ENCODE measurements around the gene ZMIZ2. TPM values are rescaled to one million over a fixed set of nuclear protein-coding genes. Genes with fewer than 3 reads are reported as not detected.
"Not testable (repeated sequence)": the region's sequence is repeated elsewhere in the genome, so short reads cannot be mapped to it uniquely, and the experiment has no call there.

The ZMIZ2 gene
- total and polyA plus RNA-seq, 2 donors (not counting 1 experiment from before 2014, with no cell fraction given) = 3.9 to 9.1 TPM

DNA sequence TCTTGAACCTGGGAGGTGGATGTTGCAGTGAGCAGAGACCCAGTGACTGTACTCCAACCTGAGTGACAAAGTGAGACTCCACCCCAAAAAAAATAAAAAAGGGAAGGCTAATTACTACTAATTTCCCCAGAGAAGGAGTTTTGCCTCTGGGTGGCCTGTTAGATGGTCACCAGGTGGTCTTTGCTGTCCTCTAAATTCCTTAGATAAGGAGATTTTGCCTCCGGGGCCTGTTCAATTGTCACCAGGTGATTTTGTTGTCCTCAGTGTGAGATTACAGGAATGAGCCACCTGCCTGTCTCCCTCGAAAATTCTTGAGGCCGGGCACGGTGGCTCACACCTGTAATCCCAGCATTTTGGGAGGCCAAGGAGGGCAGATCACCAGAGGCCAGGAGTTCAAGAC is 24.4 kb upstream of the ZMIZ2 start:
- H3K4me1 ChIP-seq (ENCODE audit: control insufficient read depth, extremely low read depth, insufficient read depth, low read length) = peaks cover 7% of the 10 kb centered on the region
- no peaks in the 10 kb centered on the region for H3K9me3 ChIP-seq (ENCODE audit: control insufficient read depth, insufficient read depth, low read depth, low read length)
- no peaks in the 10 kb centered on the region for H3K36me3 ChIP-seq (ENCODE audit: control insufficient read depth, insufficient read depth, low read length)
- no peak overlapping the region for H3K9ac ChIP-seq (ENCODE audit: insufficient read depth, low read length)
- no peaks in the 10 kb centered on the region for H3K79me2 ChIP-seq (ENCODE audit: control insufficient read depth, insufficient read depth, low read length)
- no peak overlapping the region for H2AFZ ChIP-seq (ENCODE audit: low read length)
- H3K4me2 ChIP-seq (ENCODE audit: extremely low read depth, insufficient read depth, low read length) = no peak overlapping the region
- H3K4me3 ChIP-seq (replicated peaks in 1 of 4; ENCODE audit: control extremely low read depth in 1 of 4, insufficient read depth in 1 of 4, low read depth in 3 of 4, low read length in 4 of 4) = no peak overlapping the region
- no peaks in the 10 kb centered on the region for H3K27me3 ChIP-seq (ENCODE audit: control insufficient read depth, insufficient read depth, low read length)
- no peak for TF ChIP-seq EZH2 (IDR thresholded peaks at IDR 0.05; ENCODE audit: low read length, missing control alignments)
- TF ChIP-seq, protein P1, sequence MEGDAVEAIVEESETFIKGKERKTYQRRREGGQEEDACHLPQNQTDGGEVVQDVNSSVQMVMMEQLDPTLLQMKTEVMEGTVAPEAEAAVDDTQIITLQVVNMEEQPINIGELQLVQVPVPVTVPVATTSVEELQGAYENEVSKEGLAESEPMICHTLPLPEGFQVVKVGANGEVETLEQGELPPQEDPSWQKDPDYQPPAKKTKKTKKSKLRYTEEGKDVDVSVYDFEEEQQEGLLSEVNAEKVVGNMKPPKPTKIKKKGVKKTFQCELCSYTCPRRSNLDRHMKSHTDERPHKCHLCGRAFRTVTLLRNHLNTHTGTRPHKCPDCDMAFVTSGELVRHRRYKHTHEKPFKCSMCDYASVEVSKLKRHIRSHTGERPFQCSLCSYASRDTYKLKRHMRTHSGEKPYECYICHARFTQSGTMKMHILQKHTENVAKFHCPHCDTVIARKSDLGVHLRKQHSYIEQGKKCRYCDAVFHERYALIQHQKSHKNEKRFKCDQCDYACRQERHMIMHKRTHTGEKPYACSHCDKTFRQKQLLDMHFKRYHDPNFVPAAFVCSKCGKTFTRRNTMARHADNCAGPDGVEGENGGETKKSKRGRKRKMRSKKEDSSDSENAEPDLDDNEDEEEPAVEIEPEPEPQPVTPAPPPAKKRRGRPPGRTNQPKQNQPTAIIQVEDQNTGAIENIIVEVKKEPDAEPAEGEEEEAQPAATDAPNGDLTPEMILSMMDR (conservative IDR thresholded peaks at IDR 0.05 in 1 of 2, IDR thresholded peaks at IDR 0.05 in 1 of 2; ENCODE audit: low read depth in 1 of 2, low read length in 2 of 2) = no peak
- H4K20me1 ChIP-seq (ENCODE audit: control insufficient read depth, extremely low read depth, insufficient read depth, low read length) = no peaks in the 10 kb centered on the region
- no peak overlapping the region for H3K27ac ChIP-seq (ENCODE audit: insufficient read depth, low read length)
- DNase-seq (ENCODE audit: low read depth in 2 of 2) = no peak

DNA sequence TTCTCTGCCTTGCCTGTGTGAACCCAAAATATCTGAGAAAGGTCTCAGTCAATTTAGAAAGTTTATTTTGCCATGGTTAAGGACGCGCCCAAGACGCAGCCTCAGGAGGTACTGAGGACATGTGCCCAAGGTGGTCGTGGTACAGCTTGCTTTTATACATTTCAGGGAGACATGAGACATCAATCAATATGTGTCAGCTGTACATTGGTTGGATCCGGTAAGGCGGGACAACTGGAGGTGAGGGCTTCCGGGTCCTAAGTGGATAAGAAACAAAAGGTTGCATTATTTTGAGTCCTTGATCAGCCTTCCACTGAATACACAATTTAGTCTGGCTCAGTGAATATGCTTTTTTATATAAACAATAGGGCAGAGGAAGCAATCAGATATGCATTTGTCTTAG is 22.4 kb upstream of the ZMIZ2 start:
- H3K27ac ChIP-seq (ENCODE audit: insufficient read depth, low read length); H3K27me3 ChIP-seq (ENCODE audit: control insufficient read depth, insufficient read depth, low read length); H2AFZ ChIP-seq (ENCODE audit: low read length); H3K4me2 ChIP-seq (ENCODE audit: extremely low read depth, insufficient read depth, low read length); H3K36me3 ChIP-seq (ENCODE audit: control insufficient read depth, insufficient read depth, low read length); H3K9ac ChIP-seq (ENCODE audit: insufficient read depth, low read length); H4K20me1 ChIP-seq (ENCODE audit: control insufficient read depth, extremely low read depth, insufficient read depth, low read length); H3K9me3 ChIP-seq (ENCODE audit: control insufficient read depth, insufficient read depth, low read depth, low read length); H3K4me3 ChIP-seq (replicated peaks in 1 of 4; ENCODE audit: control extremely low read depth in 1 of 4, insufficient read depth in 1 of 4, low read depth in 3 of 4, low read length in 4 of 4); DNase-seq (ENCODE audit: low read depth in 2 of 2); H3K79me2 ChIP-seq (ENCODE audit: control insufficient read depth, insufficient read depth, low read length); H3K4me1 ChIP-seq (ENCODE audit: control insufficient read depth, extremely low read depth, insufficient read depth, low read length): not testable (repeated sequence)

DNA sequence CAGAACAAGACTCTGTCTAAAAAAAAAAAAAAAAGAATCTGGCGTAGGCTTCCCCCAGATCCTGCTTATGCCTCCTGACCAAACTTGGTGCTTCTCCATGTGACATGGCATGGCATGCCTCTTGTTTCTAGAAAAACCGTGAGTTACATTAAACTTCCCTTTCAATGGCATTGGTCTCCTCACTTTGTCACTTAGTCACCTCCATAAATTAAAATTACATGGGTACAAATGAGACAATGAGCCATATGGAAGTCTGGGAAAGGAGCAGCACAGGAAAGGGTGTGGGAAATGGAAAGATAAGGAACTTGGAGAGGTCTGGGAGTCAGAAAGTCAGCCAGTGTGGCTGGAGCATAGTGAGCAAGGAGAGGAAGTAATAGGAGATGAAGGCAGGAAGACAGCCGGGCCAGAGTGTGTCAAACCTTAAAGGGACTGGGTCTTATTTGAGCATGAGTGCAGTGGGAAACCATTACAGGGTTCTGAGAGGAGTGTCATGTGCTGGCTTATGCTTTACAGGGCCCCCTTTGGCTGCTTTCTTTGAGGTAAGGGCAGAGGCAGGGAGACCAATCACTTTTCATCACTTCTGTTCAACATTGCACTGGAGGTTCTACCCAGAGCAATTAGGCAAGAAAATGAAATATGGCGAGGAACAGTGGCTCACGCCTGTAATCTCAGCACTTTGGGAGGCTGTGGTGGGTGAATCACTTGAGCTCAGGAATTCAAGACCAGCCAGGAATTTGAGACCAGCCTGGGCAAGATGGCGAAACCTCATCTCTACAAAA is 21.3 kb upstream of the ZMIZ2 start:
- Histone ChIP-seq H3K4me2 (ENCODE audit: extremely low read depth, insufficient read depth, low read length) (peak overlapping the region; percentile 20), H3K4me1 (ENCODE audit: control insufficient read depth, extremely low read depth, insufficient read depth, low read length) (peaks cover 7% of the 10 kb centered on the region), H3K36me3 (ENCODE audit: control insufficient read depth, insufficient read depth, low read length) (no peaks in the 10 kb centered on the region), H2AFZ (ENCODE audit: low read length) (peak overlapping the region; percentile 72), H3K4me3 (replicated peaks in 1 of 4; ENCODE audit: control extremely low read depth in 1 of 4, insufficient read depth in 1 of 4, low read depth in 3 of 4, low read length in 4 of 4) (no peak overlapping the region), H3K9me3 (ENCODE audit: control insufficient read depth, insufficient read depth, low read depth, low read length) (no peaks in the 10 kb centered on the region), H3K27me3 (ENCODE audit: control insufficient read depth, insufficient read depth, low read length) (no peaks in the 10 kb centered on the region), H3K27ac (ENCODE audit: insufficient read depth, low read length) (peak overlapping the region; percentile 73), H3K9ac (ENCODE audit: insufficient read depth, low read length) (no peak overlapping the region), H4K20me1 (ENCODE audit: control insufficient read depth, extremely low read depth, insufficient read depth, low read length) (no peaks in the 10 kb centered on the region), H3K79me2 (ENCODE audit: control insufficient read depth, insufficient read depth, low read length) (no peaks in the 10 kb centered on the region)
- TF ChIP-seq EZH2 (IDR thresholded peaks at IDR 0.05; ENCODE audit: low read length, missing control alignments) = no peak
- TF ChIP-seq, protein P1 (conservative IDR thresholded peaks at IDR 0.05 in 1 of 2, IDR thresholded peaks at IDR 0.05 in 1 of 2; ENCODE audit: low read depth in 1 of 2, low read length in 2 of 2) = no peak
- DNase-seq (ENCODE audit: low read depth in 2 of 2) = peak; percentile 81 to 86
